ENCODE data around the gene SPATA21.

The SPATA21 gene

GRCh38 chr1:16394977-16395376 is 42.2 kb downstream of the SPATA21 start:
- Histone ChIP-seq H3K27me3 (ENCODE audit: control insufficient read depth in 3 of 3, insufficient read depth in 3 of 3, low read depth in 1 of 3, low read length in 3 of 3) (no peaks in the 10 kb centered on the region), H3K27ac (replicated peaks; ENCODE audit: low read length) (no peak overlapping the region), H3K18ac (ENCODE audit: low read length) (no peak overlapping the region), H4K8ac (ENCODE audit: low read depth, low read length) (no peak overlapping the region), H2AFZ (ENCODE audit: low read length) (no peak overlapping the region), H3K4me2 (ENCODE audit: insufficient read depth, low read length, poor library complexity, severe bottlenecking) (no peak overlapping the region), H3K9ac (ENCODE audit: low read depth, low read length, poor library complexity) (no peak overlapping the region), H3K36me3 (replicated peaks in 1 of 2; ENCODE audit: control insufficient read depth in 2 of 2, insufficient read depth in 2 of 2, low read length in 2 of 2) (peaks cover 33 to 85% of the 10 kb centered on the region in 2 donors), H2BK120ac (ENCODE audit: low read depth, low read length) (no peak overlapping the region), H3K4me1 (ENCODE audit: control insufficient read depth in 2 of 2, insufficient read depth in 1 of 2, low read depth in 1 of 2, low read length in 2 of 2) (peaks cover 3 to 11% of the 10 kb centered on the region in 2 donors), H3K23ac (ENCODE audit: low read depth, low read length, poor library complexity) (no peak overlapping the region), H3K14ac (ENCODE audit: low read length) (no peak overlapping the region), H4K91ac (ENCODE audit: low read depth, low read length, poor library complexity) (no peak overlapping the region), H2BK5ac (ENCODE audit: low read length) (no peak overlapping the region), H2BK15ac (ENCODE audit: low read length) (no peak overlapping the region), H3K79me1 (ENCODE audit: low read depth, low read length) (peaks cover 10% of the 10 kb centered on the region), H2AK5ac (ENCODE audit: low read depth, low read length) (no peak overlapping the region), H2BK12ac (ENCODE audit: low read length) (no peak overlapping the region), H3K4ac (ENCODE audit: low read length) (no peak overlapping the region), H3K4me3 (ENCODE audit: low read length in 2 of 2) (no peak overlapping the region), H3K9me3 (replicated peaks in 1 of 2; ENCODE audit: control insufficient read depth in 2 of 2, insufficient read depth in 1 of 2, low read depth in 1 of 2, low read length in 2 of 2) (peaks cover 0 to 3% of the 10 kb centered on the region in 2 donors)
- WGBS, 2 donors (ENCODE audit: extremely low coverage in 2 of 2, insufficient read length in 2 of 2, insufficient replicate concordance in 1 of 2), result no CpG with 5 or more reads among the region's 13 CpGs
- no peak for DNase-seq (ENCODE audit: low spot score)

- Histone ChIP-seq H3K27ac (replicated peaks; ENCODE audit: low read length) (no peak overlapping the region), H2BK5ac (ENCODE audit: low read length) (no peak overlapping the region), H2AFZ (ENCODE audit: low read length) (no peak overlapping the region), H2BK15ac (ENCODE audit: low read length) (no peak overlapping the region), H4K8ac (ENCODE audit: low read depth, low read length) (no peak overlapping the region), H3K27me3 (ENCODE audit: control insufficient read depth in 3 of 3, insufficient read depth in 3 of 3, low read depth in 1 of 3, low read length in 3 of 3) (no peaks in the 10 kb centered on the region), H2BK120ac (ENCODE audit: low read depth, low read length) (no peak overlapping the region), H3K14ac (ENCODE audit: low read length) (no peak overlapping the region), H4K91ac (ENCODE audit: low read depth, low read length, poor library complexity) (no peak overlapping the region), H3K4me1 (ENCODE audit: control insufficient read depth in 2 of 2, insufficient read depth in 1 of 2, low read depth in 1 of 2, low read length in 2 of 2) (peaks cover 3 to 11% of the 10 kb centered on the region in 2 donors), H3K4me3 (ENCODE audit: low read length in 2 of 2) (no peak overlapping the region), H2AK5ac (ENCODE audit: low read depth, low read length) (no peak overlapping the region), H3K9ac (ENCODE audit: low read depth, low read length, poor library complexity) (no peak overlapping the region), H3K79me1 (ENCODE audit: low read depth, low read length) (peaks cover 10% of the 10 kb centered on the region), H3K9me3 (replicated peaks in 1 of 2; ENCODE audit: control insufficient read depth in 2 of 2, insufficient read depth in 1 of 2, low read depth in 1 of 2, low read length in 2 of 2) (peaks cover 0 to 3% of the 10 kb centered on the region in 2 donors), H3K36me3 (replicated peaks in 1 of 2; ENCODE audit: control insufficient read depth in 2 of 2, insufficient read depth in 2 of 2, low read length in 2 of 2) (peaks cover 33 to 76% of the 10 kb centered on the region in 2 donors), H3K4me2 (ENCODE audit: insufficient read depth, low read length, poor library complexity, severe bottlenecking) (no peak overlapping the region), H3K4ac (ENCODE audit: low read length) (no peak overlapping the region), H2BK12ac (ENCODE audit: low read length) (peak overlapping the region; percentile 4), H3K18ac (ENCODE audit: low read length) (no peak overlapping the region), H3K23ac (ENCODE audit: low read depth, low read length, poor library complexity) (peak overlapping the region; percentile 61)
- WGBS, 2 donors (ENCODE audit: extremely low coverage in 2 of 2, insufficient read length in 2 of 2, insufficient replicate concordance in 1 of 2), result no CpG with 5 or more reads among the region's 10 CpGs
- DNase-seq (ENCODE audit: low spot score), result no peak
Observed at GRCh38 chr1:16393570-16394521, 43.4 kb downstream of the SPATA21 start.

DNA sequence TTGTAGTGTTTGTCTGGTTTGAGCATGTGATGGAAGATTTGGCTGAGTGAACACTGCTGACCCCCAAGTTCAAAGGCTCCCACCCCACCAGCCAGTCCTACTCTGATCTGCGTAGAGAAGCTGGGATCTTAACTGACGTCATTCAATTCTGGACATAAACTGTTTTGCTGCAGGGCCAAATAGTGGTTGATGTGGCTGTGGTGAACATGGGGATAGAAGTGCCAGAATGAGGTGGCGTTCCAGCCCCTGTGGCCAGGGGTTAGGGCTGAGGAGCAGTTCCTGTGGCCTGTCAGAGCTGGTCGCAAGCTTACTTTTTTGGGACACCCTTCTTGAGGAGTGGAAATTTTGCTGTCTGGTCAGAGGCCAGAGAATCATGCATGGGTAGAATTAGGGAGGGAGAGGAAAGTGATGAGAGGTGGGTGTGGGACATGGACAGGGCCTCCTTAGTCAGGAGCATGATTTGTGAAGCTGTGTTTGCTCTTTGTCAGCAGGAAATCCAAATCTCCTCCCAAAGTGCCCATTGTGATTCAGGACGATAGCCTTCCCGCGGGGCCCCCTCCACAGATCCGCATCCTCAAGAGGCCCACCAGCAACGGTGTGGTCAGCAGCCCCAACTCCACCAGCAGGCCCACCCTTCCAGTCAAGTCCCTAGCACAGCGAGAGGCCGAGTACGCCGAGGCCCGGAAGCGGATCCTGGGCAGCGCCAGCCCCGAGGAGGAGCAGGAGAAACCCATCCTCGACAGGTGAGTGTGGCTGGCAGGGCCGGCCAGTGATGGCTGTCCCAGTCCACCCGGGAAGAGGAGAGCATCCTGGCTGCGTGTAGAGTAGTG is 44.3 kb downstream of the SPATA21 start:
- Histone ChIP-seq H2BK120ac (ENCODE audit: low read depth, low read length) (no peak overlapping the region), H2AK5ac (ENCODE audit: low read depth, low read length) (no peak overlapping the region), H3K36me3 (replicated peaks in 1 of 2; ENCODE audit: control insufficient read depth in 2 of 2, insufficient read depth in 2 of 2, low read length in 2 of 2) (peaks cover 29 to 68% of the 10 kb centered on the region in 2 donors), H3K27ac (replicated peaks; ENCODE audit: low read length) (no peak overlapping the region), H2BK5ac (ENCODE audit: low read length) (no peak overlapping the region), H3K4me3 (ENCODE audit: low read length in 2 of 2) (no peak overlapping the region), H3K4me2 (ENCODE audit: insufficient read depth, low read length, poor library complexity, severe bottlenecking) (no peak overlapping the region), H3K23ac (ENCODE audit: low read depth, low read length, poor library complexity) (peak overlapping the region; percentile 49), H3K79me1 (ENCODE audit: low read depth, low read length) (peaks cover 10% of the 10 kb centered on the region), H2BK15ac (ENCODE audit: low read length) (no peak overlapping the region), H4K91ac (ENCODE audit: low read depth, low read length, poor library complexity) (no peak overlapping the region), H3K18ac (ENCODE audit: low read length) (peak overlapping the region; percentile 18), H3K14ac (ENCODE audit: low read length) (no peak overlapping the region), H4K8ac (ENCODE audit: low read depth, low read length) (no peak overlapping the region), H2BK12ac (ENCODE audit: low read length) (peak overlapping the region; percentile 4), H2AFZ (ENCODE audit: low read length) (no peak overlapping the region), H3K4ac (ENCODE audit: low read length) (no peak overlapping the region), H3K4me1 (ENCODE audit: control insufficient read depth in 2 of 2, insufficient read depth in 1 of 2, low read depth in 1 of 2, low read length in 2 of 2) (peaks cover 3 to 11% of the 10 kb centered on the region in 2 donors), H3K9me3 (replicated peaks in 1 of 2; ENCODE audit: control insufficient read depth in 2 of 2, insufficient read depth in 1 of 2, low read depth in 1 of 2, low read length in 2 of 2) (peaks cover 0 to 3% of the 10 kb centered on the region in 2 donors), H3K27me3 (ENCODE audit: control insufficient read depth in 3 of 3, insufficient read depth in 3 of 3, low read depth in 1 of 3, low read length in 3 of 3) (no peaks in the 10 kb centered on the region), H3K9ac (ENCODE audit: low read depth, low read length, poor library complexity) (no peak overlapping the region)
- no peak for DNase-seq (ENCODE audit: low spot score)
- no CpG with 5 or more reads among the region's 21 CpGs for WGBS, 2 donors (ENCODE audit: extremely low coverage in 2 of 2, insufficient read length in 2 of 2, insufficient replicate concordance in 1 of 2)

DNA sequence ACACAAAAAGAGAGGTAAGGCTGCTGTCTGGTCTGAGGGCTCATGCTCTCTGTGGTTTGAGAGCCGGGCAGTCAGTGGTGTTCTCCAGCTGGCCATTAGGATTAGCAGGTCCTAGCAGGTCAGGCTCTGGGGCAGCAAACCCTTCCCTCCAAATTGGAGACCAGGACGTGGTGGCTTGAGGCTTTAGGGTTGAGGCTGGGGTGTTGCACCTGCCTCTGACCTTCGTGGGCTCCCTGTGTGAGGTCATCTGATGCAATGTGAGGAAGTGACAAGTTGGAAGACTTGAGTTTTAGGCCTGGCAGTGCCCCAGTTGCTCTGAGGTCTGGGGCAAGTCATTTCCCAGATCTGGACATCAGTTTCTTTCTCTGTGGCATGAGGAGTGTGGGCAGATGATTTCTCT is 45.8 kb downstream of the SPATA21 start:
- no CpG with 5 or more reads among the region's 3 CpGs for WGBS, 2 donors (ENCODE audit: extremely low coverage in 2 of 2, insufficient read length in 2 of 2, insufficient replicate concordance in 1 of 2)
- H2BK12ac ChIP-seq (ENCODE audit: low read length), result no peak overlapping the region
- DNase-seq (ENCODE audit: low spot score), result no peak

More for the DNA sequence above, 45.8 kb downstream of the SPATA21 start:
- no peak overlapping the region for H2BK5ac ChIP-seq (ENCODE audit: low read length)
- H4K8ac ChIP-seq (ENCODE audit: low read depth, low read length), result no peak overlapping the region
- no peak overlapping the region for H3K9ac ChIP-seq (ENCODE audit: low read depth, low read length, poor library complexity)
- H4K91ac ChIP-seq (ENCODE audit: low read depth, low read length, poor library complexity), result no peak overlapping the region
- H3K79me1 ChIP-seq (ENCODE audit: low read depth, low read length), result peaks cover 13% of the 10 kb centered on the region
- no peak overlapping the region for H2BK120ac ChIP-seq (ENCODE audit: low read depth, low read length)
- peak overlapping the region; percentile 70 for H3K23ac ChIP-seq (ENCODE audit: low read depth, low read length, poor library complexity)
- H3K4me1 ChIP-seq (ENCODE audit: control insufficient read depth in 2 of 2, insufficient read depth in 1 of 2, low read depth in 1 of 2, low read length in 2 of 2), result peaks cover 3 to 11% of the 10 kb centered on the region in 2 donors
- no peak overlapping the region for H2AK5ac ChIP-seq (ENCODE audit: low read depth, low read length)
- no peak overlapping the region for H3K4me2 ChIP-seq (ENCODE audit: insufficient read depth, low read length, poor library complexity, severe bottlenecking)
- no peaks in the 10 kb centered on the region for H3K27me3 ChIP-seq (ENCODE audit: control insufficient read depth in 3 of 3, insufficient read depth in 3 of 3, low read depth in 1 of 3, low read length in 3 of 3)
- H3K27ac ChIP-seq (replicated peaks; ENCODE audit: low read length), result no peak overlapping the region
- H3K4ac ChIP-seq (ENCODE audit: low read length), result no peak overlapping the region
- peaks cover 22 to 62% of the 10 kb centered on the region in 2 donors for H3K36me3 ChIP-seq (replicated peaks in 1 of 2; ENCODE audit: control insufficient read depth in 2 of 2, insufficient read depth in 2 of 2, low read length in 2 of 2)
- H3K4me3 ChIP-seq (ENCODE audit: low read length in 2 of 2), result no peak overlapping the region
- no peak overlapping the region for H2AFZ ChIP-seq (ENCODE audit: low read length)
- H3K14ac ChIP-seq (ENCODE audit: low read length), result no peak overlapping the region
- H3K9me3 ChIP-seq (replicated peaks in 1 of 2; ENCODE audit: control insufficient read depth in 2 of 2, insufficient read depth in 1 of 2, low read depth in 1 of 2, low read length in 2 of 2), result peaks cover 0 to under 1% of the 10 kb centered on the region in 2 donors
- H3K18ac ChIP-seq (ENCODE audit: low read length), result no peak overlapping the region
- H2BK15ac ChIP-seq (ENCODE audit: low read length), result no peak overlapping the region

Data from neuronal stem cell (in vitro differentiated cells).